DMS79 treated with DMSO at 0.1 percent for 48 hours (cell line): ENCODE data around the gene RNU5B-1.

Source experiments
- DNase-seq: peaks from one replicate; lab custom pipeline; 2025; lab: John Stamatoyannopoulos, UW

Gene RNU5B-1

GRCh38 chr15:65328506-65329287 is 24.2 kb downstream of the RNU5B-1 start:
- DNase-seq, result no peak

GRCh38 chr15:65329288-65329983 is 25.0 kb downstream of the RNU5B-1 start:
- DNase-seq, result no peak

DNA sequence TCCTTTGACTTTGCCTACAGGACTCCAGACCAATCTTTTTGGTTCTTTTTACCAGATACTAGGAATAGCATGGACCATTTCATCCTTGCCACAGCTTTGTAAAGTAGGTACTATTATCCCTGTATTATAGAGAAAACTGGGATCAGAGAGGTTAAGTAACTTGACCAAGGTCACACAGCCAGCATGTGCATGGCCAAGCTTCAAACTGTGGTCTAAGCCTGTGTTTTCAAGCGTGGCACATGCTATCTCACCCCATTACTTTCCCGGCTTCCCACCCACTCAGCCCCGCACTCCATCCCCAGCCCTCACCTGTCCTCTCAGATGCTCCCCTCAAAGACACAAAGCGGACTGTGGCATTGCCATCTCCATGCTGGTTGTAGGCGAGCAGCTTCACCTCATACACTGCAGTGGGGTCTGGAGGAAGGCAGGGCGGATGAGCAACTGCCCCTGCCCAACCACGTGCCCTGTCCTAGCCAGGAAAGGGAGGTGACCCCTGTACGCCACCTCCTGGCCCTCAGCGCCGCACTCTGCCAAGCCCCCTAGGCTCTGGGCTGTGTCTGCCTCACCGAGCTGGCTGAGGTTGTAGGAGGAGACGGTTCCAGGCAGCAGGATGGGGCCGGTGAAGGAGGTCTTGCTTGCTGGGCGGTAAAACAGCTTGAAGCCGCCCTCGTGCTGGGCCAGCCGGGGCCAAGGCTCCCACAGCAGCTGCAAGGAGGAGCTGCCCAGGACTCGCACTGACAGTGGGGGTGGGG is 25.7 kb downstream of the RNU5B-1 start:
- no peak for DNase-seq

GRCh38 chr15:65330934-65331645 is 26.6 kb downstream of the RNU5B-1 start:
- DNase-seq, result no peak

DNA sequence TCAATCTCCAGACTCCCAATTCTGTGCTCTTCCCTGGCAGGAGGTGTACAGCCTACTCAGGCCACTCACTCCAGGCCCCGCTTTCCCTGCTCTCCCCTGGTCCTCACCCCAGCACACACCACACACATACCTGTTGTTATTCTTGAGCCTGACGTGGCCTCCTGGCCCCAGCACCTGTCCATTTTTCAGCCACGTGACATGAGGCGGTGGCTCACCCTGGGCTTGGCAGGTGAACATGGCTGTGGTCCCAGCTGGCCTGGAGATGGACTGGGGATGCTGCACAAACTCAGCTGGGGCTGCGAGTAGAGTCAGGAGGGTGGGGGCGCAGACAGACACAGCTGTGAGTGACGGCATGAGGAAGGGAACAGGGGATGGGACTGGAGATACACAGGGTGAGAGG is 27.3 kb downstream of the RNU5B-1 start:
- DNase-seq, result no peak

GRCh38 chr15:65332391-65333147 is 28.1 kb downstream of the RNU5B-1 start:
- DNase-seq, result no peak

DNA sequence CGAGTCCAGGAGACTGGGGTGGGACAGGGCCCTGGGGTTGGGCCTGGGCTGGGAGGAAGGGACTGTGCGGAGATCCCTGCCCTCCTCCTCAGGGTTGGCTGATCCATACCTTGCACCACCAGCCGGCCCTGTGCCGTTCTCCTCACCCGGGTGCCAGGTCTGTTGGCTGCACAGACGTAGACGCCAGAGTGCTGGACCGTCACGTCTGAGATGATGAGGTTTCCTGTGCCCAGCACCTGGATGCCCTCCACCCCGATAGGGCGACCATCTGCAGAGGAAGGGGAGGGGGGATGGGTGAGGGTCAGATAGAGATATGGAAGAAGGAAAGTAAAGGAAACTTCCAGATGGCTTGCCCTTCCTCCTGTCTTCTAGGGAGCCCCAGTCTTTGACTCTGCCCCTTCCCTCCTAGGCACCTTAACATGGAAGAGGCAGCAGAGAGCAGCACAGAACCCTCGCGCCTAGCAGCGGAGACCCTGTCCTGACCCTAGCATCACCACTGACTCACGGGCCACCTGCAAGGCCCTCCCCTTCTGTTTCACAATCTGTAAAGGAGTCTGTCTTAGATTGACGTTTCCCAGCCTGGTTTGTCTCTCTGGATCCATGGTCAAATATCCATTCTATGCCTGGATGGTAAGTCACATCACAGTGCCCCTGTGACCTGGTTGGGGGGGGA is 28.8 kb downstream of the RNU5B-1 start:
- no peak for DNase-seq

DNA sequence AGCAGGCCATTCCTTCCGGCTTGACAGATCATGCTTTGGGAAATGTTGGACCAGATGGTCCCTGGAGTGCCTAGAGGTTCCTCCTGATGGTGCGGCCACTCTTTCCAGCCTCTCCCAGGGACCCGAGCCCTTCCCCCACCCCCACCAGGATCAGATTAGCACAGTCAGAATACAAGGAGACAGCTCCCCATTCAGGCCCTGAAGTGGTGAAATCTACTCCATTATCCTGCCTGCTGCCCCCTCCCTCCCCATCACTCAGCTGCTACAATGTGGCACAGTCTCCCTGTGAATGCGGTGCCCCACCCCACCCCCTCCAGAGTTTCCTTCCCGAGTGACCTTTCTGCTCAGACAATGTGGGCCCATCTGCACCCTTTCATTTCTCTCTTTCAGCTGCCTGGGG is 29.4 kb downstream of the RNU5B-1 start:
- DNase-seq, result no peak

DNA sequence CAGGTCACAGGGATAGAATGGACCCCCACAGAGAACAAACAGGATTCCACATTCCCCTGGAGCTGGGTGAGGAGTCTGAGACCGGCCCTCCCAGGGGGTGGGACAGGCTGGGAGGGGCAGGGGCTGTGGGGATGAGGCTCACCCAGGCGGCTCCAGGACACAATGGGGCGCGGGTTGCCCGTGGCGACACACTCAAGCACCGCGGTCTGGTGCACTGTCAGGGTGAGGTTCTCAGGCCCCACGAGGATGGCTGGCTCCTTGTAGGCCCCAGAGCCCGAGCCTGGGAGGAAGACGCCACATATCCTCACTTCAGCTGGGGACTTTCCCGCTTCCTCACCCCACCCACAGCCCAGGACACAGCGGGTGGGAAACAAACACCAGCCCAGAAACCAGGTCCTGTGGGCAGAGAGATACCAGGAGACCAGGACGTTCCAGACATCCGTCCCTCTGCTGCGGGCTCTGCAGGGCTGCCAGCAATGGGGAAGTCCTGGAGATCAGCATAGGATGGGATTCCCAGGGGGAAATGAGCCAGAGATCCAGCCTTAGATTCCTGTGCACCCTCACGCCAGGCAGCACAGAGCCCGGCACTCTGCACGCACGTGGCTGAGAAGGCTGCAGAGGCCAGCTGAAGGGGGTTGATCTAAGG is 30.2 kb downstream of the RNU5B-1 start:
- DNase-seq, result no peak

DNA sequence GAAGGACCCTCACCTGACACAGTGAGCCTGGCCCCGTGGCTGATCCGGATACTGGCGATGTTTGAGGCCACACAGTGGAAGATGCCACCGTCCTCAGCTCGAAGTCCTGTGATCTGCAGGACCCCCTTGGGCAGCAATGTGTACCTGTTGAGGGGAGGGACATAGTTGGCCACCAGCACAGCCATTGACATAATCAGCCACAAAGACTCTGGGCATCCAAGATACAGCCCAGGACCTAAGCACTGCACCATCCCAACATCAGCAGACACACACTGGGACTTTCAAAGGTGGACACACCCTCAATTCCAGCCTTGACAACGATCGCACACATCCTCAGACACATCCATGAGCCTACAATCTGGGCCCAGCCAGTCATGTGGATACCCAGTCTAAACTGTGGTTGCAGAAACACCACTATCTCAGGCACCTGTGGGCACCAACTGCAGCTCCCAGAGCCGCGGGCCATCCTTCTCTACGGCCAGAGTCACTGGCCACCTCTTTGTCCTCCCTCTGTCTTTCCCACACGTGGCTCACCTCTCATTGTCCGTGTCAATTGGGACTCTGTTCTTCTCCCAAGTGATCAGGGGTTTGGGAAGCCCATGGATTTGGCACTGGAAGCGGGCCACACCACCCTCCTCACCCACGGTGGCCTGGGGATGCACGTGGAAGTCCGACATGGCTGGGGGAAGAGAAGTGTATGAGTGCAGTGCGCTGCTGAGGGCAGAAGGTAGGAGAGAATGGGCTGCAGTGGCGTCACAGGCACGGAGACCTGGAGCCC is 31.0 kb downstream of the RNU5B-1 start:
- DNase-seq, result no peak

DNA sequence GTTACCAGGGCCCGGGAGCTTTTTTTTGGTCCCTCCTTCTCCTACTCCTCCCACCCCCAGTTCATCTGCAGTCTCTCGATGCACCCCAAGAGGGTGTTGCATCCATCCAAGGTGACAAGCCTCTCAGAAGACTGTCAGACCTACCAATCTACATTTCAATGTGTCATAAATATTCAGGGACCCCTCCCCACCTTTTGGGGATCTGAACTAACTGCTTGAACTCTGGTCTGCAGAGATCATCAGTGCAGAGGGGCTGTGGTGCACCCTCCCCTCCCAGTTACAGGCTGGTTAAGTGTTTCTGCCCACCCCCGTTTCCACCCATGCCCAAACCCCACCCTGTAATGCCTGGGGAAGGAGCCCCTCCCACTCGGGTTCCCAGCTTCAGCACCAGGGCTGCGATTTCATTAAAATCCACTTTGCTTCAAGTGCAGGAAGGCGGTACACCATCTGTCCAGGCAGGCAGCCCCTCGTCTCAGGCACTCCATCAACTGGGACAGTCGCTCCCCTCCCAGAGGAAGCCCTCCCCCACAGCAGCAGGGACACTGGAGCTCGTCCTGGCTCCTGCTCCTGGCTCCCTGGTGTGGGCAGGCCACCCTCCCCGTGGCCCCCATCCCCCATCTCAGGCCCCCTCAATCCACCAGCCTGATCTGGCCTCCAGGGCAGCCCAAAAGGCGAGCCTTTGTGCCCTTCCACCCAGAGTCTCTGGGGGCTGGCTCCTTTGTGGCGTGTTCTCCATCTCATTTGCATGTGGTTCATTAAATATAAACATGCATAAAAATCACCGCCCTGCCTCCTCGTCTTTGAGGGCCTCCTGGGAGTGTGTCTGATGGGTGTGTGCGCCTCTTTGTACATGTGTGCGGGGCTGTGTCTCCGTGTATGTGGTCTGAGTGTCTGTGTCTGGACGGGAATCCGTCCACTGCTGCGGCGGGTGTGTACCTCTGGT is 32.3 kb downstream of the RNU5B-1 start:
- DNase-seq, result peak; percentile 12

DNA sequence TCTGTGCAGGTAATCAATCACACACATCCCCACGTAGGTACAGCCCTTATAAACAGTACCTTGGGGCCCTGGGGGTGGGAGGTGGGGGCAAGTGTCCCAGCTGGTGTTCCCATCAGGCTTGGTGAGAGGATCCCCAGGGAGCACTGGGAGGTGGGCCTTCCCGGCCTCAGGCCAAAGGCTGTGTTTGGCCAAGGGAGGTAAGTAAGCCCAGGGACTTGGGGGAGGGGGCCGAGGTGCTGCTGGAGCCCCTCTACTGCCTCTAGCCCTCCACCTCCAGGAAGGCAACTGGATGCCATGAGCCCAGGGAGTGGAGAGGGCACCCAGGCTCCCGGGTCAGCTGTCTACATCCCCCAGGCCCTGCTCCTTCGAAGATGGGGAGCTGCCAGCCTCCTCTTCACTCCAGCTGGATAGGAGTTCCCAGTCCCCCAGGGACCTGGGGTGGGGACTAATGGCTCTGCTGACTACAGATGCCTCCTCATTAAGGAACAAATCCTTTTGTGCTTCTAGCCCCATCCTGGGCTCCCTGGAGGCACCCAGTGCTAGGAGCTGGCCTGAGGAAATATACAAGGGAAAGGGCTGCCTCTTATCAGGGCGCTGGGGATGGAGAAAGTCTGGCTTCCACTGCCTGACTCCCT is 33.1 kb downstream of the RNU5B-1 start:
- no peak for DNase-seq

GRCh38 chr15:65338366-65338765 is 33.9 kb downstream of the RNU5B-1 start:
- peak; percentile 52 for DNase-seq

- DNase-seq, result no peak
Measured at GRCh38 chr15:65338823-65339222, 34.3 kb downstream of the RNU5B-1 start.

DNA sequence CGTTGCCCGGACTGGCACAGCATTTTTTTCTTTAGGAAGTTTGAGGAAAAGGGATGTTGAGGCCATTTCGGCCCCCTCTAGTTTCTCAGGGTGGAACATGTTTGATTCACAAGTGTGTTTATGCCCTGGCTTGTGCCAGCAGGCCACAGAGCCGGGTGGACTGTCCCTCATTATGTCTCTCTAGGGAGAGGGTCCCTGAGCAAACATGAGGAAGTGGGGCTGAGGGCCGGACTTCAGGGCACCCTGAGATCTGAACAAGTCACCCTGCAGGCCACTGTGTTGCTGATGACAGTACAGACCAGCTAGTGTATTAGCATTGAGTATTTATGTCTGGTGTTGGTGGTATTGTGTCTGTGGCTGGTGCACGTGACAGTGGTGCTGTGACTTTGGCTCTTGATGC is 34.9 kb downstream of the RNU5B-1 start:
- no peak for DNase-seq

DNA sequence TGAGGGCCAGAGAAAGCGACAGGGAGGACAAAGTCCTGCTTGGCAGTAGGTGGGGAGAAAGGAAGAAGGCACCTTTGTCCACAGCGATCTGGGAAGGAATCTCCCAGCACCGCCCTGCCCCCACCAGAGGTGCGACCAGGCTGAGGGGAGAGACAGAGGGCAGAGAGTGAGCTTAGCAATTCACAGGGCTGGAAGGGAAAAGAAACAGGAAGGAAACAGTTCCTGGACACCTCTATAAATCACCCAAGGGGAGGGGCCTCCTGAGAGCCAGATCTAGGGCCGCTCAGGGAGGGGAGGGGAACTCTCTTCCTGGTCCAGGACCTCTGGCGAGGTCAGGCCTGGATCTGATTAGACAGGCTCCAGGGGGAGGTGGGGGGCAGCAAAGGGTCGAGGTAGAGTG is 35.4 kb downstream of the RNU5B-1 start:
- no peak for DNase-seq

DNA sequence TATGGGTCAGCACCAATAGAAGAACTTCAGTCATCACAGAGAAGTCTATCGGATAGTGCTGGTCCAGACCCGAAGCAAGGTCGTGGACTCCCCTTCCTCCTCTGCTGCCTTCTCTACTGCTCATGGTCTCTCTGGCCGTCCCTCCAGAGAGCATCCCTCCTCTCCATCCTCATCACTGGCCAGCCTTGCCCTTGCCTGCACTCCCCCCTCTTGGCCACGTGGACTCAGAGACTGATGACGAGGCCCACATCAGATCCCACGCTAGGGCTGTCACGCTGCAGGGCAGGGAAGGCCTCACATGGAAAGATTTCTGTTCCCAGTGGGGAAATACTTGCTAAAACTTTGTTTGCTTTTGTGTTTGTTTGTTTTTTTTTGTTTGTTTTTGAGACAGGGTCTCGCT is 38.0 kb downstream of the RNU5B-1 start:
- DNase-seq, result no peak

- no peak for DNase-seq
Measured at GRCh38 chr15:65343374-65343981, 39.0 kb downstream of the RNU5B-1 start.
